Peyer's patch (tissue), 4 donors: ENCODE measurements around the gene DDX10.

Experiments used
- POLR2A ChIP-seq, 2 donors: fragments of 450-650 bp; IDR thresholded peaks; one replicate each; pipeline ENCODE4 v1.5.1; 2017; ENCODE audit warnings: antibody characterized with exemption in 2 of 2, mild to moderate bottlenecking in 2 of 2, moderate library complexity in 2 of 2
- TF ChIP-seq, protein P1 (sequence below), 6 experiments: fragments of 450-650 bp in 4 of 6; fragments of 200-600 bp in 2 of 6; sonication (generic) in 1 of 6; IDR thresholded peaks; one replicate each; pipeline ENCODE4 v1.5.1; 2017 to 2019; ENCODE audit warnings: antibody characterized with exemption in 6 of 6, mild to moderate bottlenecking in 3 of 6, moderate library complexity in 1 of 6

DNA sequence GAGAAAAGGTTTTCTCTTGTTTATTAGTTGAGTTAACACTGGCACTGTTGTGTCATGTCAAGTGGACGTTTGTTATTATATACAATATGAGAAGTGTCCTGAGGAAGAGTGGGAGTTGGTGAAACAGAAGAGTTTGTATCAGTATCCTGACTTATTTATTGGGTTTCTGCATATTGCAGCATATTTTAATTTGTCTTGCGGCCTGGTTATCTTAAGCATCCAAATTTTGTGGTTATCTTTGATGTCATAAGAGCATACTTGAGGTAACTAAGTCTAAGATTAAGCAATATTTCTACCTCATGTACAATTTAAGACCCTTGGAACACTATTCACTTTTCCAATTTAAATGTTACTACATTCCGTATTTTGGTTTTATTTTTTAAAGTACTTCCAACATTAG, 103.5 kb downstream of the DDX10 start:
- TF ChIP-seq, protein P1, sequence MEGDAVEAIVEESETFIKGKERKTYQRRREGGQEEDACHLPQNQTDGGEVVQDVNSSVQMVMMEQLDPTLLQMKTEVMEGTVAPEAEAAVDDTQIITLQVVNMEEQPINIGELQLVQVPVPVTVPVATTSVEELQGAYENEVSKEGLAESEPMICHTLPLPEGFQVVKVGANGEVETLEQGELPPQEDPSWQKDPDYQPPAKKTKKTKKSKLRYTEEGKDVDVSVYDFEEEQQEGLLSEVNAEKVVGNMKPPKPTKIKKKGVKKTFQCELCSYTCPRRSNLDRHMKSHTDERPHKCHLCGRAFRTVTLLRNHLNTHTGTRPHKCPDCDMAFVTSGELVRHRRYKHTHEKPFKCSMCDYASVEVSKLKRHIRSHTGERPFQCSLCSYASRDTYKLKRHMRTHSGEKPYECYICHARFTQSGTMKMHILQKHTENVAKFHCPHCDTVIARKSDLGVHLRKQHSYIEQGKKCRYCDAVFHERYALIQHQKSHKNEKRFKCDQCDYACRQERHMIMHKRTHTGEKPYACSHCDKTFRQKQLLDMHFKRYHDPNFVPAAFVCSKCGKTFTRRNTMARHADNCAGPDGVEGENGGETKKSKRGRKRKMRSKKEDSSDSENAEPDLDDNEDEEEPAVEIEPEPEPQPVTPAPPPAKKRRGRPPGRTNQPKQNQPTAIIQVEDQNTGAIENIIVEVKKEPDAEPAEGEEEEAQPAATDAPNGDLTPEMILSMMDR (IDR thresholded peaks at IDR 0.05), result no peak
- TF ChIP-seq POLR2A (IDR thresholded peaks at IDR 0.05), result no peak
